ENCODE measurements around the gene TSPOAP1.

- no peak for TF ChIP-seq CTCF (IDR thresholded peaks at IDR 0.05; ENCODE audit: insufficient read depth, low read length, poor library complexity, severe bottlenecking)
- TF ChIP-seq EZH2phosphoT487 (conservative IDR thresholded peaks at IDR 0.05; ENCODE audit: low read length), result no peak
Observed at GRCh38 chr17:58351182-58351581, 22.6 kb upstream of the TSPOAP1 start.
